Measurements from ENCODE around the gene TAT. TPM values are rescaled to one million over a fixed set of nuclear protein-coding genes. Genes with fewer than 3 reads are reported as not detected.
A peak's percentile ranks its signal among the peaks of the same experiment; 100 is the strongest.

TAT gene
- total RNA-seq, result not detected
- long read RNA-seq, result 0 reads

- Histone ChIP-seq H3K27me3 (ENCODE audit: low read depth) (no peaks in the 10 kb centered on the region), H3K4me3 (no peak within 1 kb of the TSS), H3K9me3 (no peaks in the 10 kb centered on the region), H3K27ac (no peak within 1 kb of the TSS), H3K36me3 (no peaks in the 10 kb centered on the region), H3K4me1 (no peaks in the 10 kb centered on the region)
- intact Hi-C loops (cut with DNase I), result no loop called here
- ATAC-seq, result no peak
- TF ChIP-seq, protein P1, sequence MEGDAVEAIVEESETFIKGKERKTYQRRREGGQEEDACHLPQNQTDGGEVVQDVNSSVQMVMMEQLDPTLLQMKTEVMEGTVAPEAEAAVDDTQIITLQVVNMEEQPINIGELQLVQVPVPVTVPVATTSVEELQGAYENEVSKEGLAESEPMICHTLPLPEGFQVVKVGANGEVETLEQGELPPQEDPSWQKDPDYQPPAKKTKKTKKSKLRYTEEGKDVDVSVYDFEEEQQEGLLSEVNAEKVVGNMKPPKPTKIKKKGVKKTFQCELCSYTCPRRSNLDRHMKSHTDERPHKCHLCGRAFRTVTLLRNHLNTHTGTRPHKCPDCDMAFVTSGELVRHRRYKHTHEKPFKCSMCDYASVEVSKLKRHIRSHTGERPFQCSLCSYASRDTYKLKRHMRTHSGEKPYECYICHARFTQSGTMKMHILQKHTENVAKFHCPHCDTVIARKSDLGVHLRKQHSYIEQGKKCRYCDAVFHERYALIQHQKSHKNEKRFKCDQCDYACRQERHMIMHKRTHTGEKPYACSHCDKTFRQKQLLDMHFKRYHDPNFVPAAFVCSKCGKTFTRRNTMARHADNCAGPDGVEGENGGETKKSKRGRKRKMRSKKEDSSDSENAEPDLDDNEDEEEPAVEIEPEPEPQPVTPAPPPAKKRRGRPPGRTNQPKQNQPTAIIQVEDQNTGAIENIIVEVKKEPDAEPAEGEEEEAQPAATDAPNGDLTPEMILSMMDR (IDR thresholded peaks at IDR 0.05), result no peak
- no peak for DNase-seq
Measured at GRCh38 chr16:71576971-71577370, at the start of gene TAT. Gene TAT (minus strand): TSS chr16:71577092. CDS start chr16:71576415, 677 bp downstream.

DNA sequence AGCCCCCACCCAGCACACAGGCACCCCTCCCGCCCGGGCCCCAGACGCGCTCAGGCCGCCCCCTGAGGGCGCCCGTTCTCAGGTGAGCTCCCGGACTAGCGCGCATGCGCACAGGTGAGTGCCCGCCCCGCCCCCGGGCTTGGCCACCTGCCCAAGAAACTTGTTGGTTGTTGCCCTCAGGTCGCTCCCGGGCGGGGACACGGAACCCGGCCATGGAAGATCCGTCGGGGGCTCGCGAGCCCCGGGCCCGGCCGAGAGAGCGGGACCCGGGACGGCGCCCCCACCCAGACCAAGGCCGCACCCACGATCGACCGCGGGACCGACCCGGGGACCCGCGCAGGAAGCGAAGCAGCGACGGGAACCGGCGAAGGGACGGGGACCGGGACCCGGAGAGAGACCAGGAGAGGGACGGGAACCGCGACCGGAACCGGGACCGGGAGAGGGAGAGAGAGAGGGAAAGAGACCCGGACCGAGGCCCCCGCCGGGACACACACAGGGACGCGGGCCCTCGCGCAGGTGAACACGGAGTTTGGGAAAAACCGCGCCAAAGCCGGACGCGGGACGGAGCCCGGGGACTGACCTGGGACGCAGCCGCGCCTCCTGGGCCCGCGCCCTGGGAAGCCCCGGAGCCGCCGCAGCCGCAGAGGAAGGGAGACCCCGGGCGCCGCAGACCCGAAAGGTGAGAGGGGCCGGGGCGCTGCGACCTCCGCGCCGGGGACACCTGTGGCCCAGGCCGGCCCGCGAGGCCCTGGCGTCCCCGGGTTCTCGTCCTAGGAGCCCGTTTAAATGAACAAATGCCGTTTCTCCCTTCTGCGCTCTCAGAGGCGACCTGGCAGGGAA lies 49.3 kb upstream of the TAT start, which contains the start of gene MARVELD3:
Gene MARVELD3, plus strand, starts transcription at position 167 of the 840 bp plus-strand sequence. Its CDS starts 46 bp downstream, at position 213.
- peak within 1 kb of the TSS; percentile 65 for H3K4me3 ChIP-seq
- no peaks in the 10 kb centered on the region for H3K36me3 ChIP-seq

GRCh38 chr16:71625113-71625850 lies 48.4 kb upstream of the TAT start:
- Histone ChIP-seq H3K4me3 (peak overlapping the region; percentile 65), H3K9me3 (no peaks in the 10 kb centered on the region), H3K27me3 (ENCODE audit: low read depth) (peaks cover 29% of the 10 kb centered on the region), H3K4me1 (peaks cover 8% of the 10 kb centered on the region), H3K36me3 (no peaks in the 10 kb centered on the region), H3K27ac (no peak overlapping the region)
- ATAC-seq (no peak), DNase-seq (no peak)
- TF ChIP-seq, protein P1 (IDR thresholded peaks at IDR 0.05), result no peak
- intact Hi-C loops (cut with DNase I), result no loop called here

More for the DNA sequence above, 49.3 kb upstream of the TAT start, which contains the start of gene MARVELD3:
- TF ChIP-seq, protein P1 (IDR thresholded peaks at IDR 0.05), result no peak
- Histone ChIP-seq H3K27ac (peak within 1 kb of the TSS; percentile 56), H3K27me3 (ENCODE audit: low read depth) (peaks cover 29% of the 10 kb centered on the region), H3K9me3 (no peaks in the 10 kb centered on the region), H3K4me1 (peaks cover 8% of the 10 kb centered on the region)
- ATAC-seq, result peak; percentile 81 to 91
- peak; percentile 88 for DNase-seq
- intact Hi-C loops (cut with DNase I), result no loop called here

GRCh38 chr16:71623597-71623996 lies 46.7 kb upstream of the TAT start:
- TF ChIP-seq, protein P1 (IDR thresholded peaks at IDR 0.05), result no peak
- H3K27ac ChIP-seq, result no peak overlapping the region
- H3K36me3 ChIP-seq, result no peaks in the 10 kb centered on the region
- H3K4me1 ChIP-seq, result peaks cover 8% of the 10 kb centered on the region
- H3K4me3 ChIP-seq, result no peak overlapping the region
- peaks cover 29% of the 10 kb centered on the region for H3K27me3 ChIP-seq (ENCODE audit: low read depth)
- no peak for DNase-seq
- no peaks in the 10 kb centered on the region for H3K9me3 ChIP-seq
- no peak for ATAC-seq
- intact Hi-C loops (cut with DNase I), result no loop called here

- Histone ChIP-seq H3K27ac (no peak overlapping the region), H3K27me3 (ENCODE audit: low read depth) (peaks cover 19% of the 10 kb centered on the region), H3K4me1 (peaks cover 8% of the 10 kb centered on the region), H3K36me3 (no peaks in the 10 kb centered on the region), H3K9me3 (no peaks in the 10 kb centered on the region), H3K4me3 (no peak overlapping the region)
- TF ChIP-seq, protein P1 (IDR thresholded peaks at IDR 0.05), result no peak
- ATAC-seq (no peak), DNase-seq (no peak)
- intact Hi-C loops (cut with DNase I), result no loop called here
Measured at GRCh38 chr16:71622088-71622487, 45.2 kb upstream of the TAT start.

Measured in lower lobe of right lung (tissue), 2 donors.